Measurements from ENCODE around the gene FLT1.

Gene FLT1

GRCh38 chr13:28424541-28424940 lies 70.4 kb downstream of the FLT1 start:
- DNase-seq, result no peak

- DNase-seq, result peak; percentile 90 to 94
Measured at GRCh38 chr13:28423010-28423409, 71.9 kb downstream of the FLT1 start.

GRCh38 chr13:28421676-28422410 lies 73.1 kb downstream of the FLT1 start:
- peak; percentile 37 to 58 for DNase-seq

GRCh38 chr13:28420704-28421103 lies 74.2 kb downstream of the FLT1 start:
- no peak for DNase-seq

- DNase-seq, result peak; percentile 54 to 67
Measured at GRCh38 chr13:28415994-28416421, 78.9 kb downstream of the FLT1 start.

- no peak for DNase-seq
Measured at GRCh38 chr13:28413999-28414398, 80.9 kb downstream of the FLT1 start.

- no peak for DNase-seq
Measured at GRCh38 chr13:28412981-28413380, 81.9 kb downstream of the FLT1 start.

GRCh38 chr13:28411831-28412353 lies 83.0 kb downstream of the FLT1 start:
- DNase-seq, result no peak

- DNase-seq, result no peak
Measured at GRCh38 chr13:28410096-28410495, 84.8 kb downstream of the FLT1 start.

- no peak for DNase-seq
Measured at GRCh38 chr13:28409648-28410047, 85.3 kb downstream of the FLT1 start.

GRCh38 chr13:28408863-28409262 lies 86.1 kb downstream of the FLT1 start:
- DNase-seq, result no peak

- DNase-seq, result no peak
Measured at GRCh38 chr13:28408235-28408848, 86.6 kb downstream of the FLT1 start.

GRCh38 chr13:28406733-28407266 lies 88.1 kb downstream of the FLT1 start:
- no peak for DNase-seq

- DNase-seq, result no peak
Measured at GRCh38 chr13:28402057-28402381, 92.9 kb downstream of the FLT1 start.

- peak; percentile 33 to 59 for DNase-seq
Measured at GRCh38 chr13:28401303-28402056, 93.4 kb downstream of the FLT1 start.

- no peak for DNase-seq
Measured at GRCh38 chr13:28396053-28396452, 98.9 kb downstream of the FLT1 start.

- DNase-seq, result peak; percentile 74 to 90
Measured at GRCh38 chr13:28394422-28394821, 100.5 kb downstream of the FLT1 start.

- DNase-seq, result no peak
Measured at GRCh38 chr13:28392896-28393505, 101.9 kb downstream of the FLT1 start.

GRCh38 chr13:28392428-28392827 lies 102.5 kb downstream of the FLT1 start:
- no peak for DNase-seq

GRCh38 chr13:28387740-28388501 lies 107.0 kb downstream of the FLT1 start:
- no peak for DNase-seq

GRCh38 chr13:28385362-28385761 lies 109.6 kb downstream of the FLT1 start:
- DNase-seq, result no peak

- no peak for DNase-seq
Measured at GRCh38 chr13:28384789-28385188, 110.1 kb downstream of the FLT1 start.

Data from AML-193 (cell line).